Upper lobe of left lung (tissue), 6 donors: Measurements from ENCODE around the gene PARP3. TPM values are rescaled to one million over a fixed set of nuclear protein-coding genes. Genes with fewer than 3 reads are reported as not detected.

Experiments
- ATAC-seq, 2 donors: fragments of 200-7000 bp; cut with Tn5 transposase; one replicate each; pipeline ENCODE4 v1.9.1; 2022; ENCODE audit warnings: mild to moderate bottlenecking in 2 of 2, moderate library complexity in 2 of 2; ENCODE audit not compliant: low FRiP score in 2 of 2
- DNase-seq, 2 donors: peaks; one replicate each; pipeline ENCODE4 v3.0.0-alpha.2; 2019 to 2020
- H3K27ac ChIP-seq, 4 donors: fragments of 200-600 bp; sonication (generic); one replicate each; pipeline ENCODE4 v1.5.1; 2016 to 2019
- H3K27me3 ChIP-seq, 4 donors: fragments of 200-600 bp; sonication (generic); one replicate each; pipeline ENCODE4 v1.5.1; 2017 to 2019
- H3K36me3 ChIP-seq, 4 donors: fragments of 200-600 bp; sonication (generic); one replicate each; pipeline ENCODE4 v1.5.1; 2016 to 2019
- H3K4me1 ChIP-seq, 4 donors: fragments of 200-600 bp; sonication (generic); one replicate each; pipeline ENCODE4 v1.5.1; 2018 to 2019
- H3K4me3 ChIP-seq, 4 donors: fragments of 200-600 bp; sonication (generic); one replicate each; pipeline ENCODE4 v1.5.1; 2017 to 2019; ENCODE audit warnings: mild to moderate bottlenecking in 2 of 4, moderate library complexity in 1 of 4
- H3K9me3 ChIP-seq, 4 donors: fragments of 200-600 bp; sonication (generic); one replicate each; pipeline ENCODE4 v1.5.1; 2018 to 2019
- CTCF ChIP-seq, 6 experiments: fragments of 450-650 bp in 4 of 6; fragments of 200-600 bp in 2 of 6; sonication (generic) in 2 of 6; IDR thresholded peaks; one replicate each; pipeline ENCODE4 v1.5.1; 2016 to 2019; ENCODE audit warnings: antibody characterized with exemption in 6 of 6
- EP300 ChIP-seq, 4 donors: sonication (generic); formaldehyde crosslinking; IDR thresholded peaks; one replicate each; pipeline ENCODE4 v1.5.1; 2017; ENCODE audit warnings: antibody characterized with exemption in 4 of 4, control low read depth in 2 of 4
- POLR2A ChIP-seq, 4 donors: fragments of 450-650 bp; IDR thresholded peaks; one replicate each; pipeline ENCODE4 v1.5.1; 2016 to 2017; ENCODE audit warnings: antibody characterized with exemption in 4 of 4, mild to moderate bottlenecking in 2 of 4
- POLR2AphosphoS5 ChIP-seq, 2 donors: sonication (generic); formaldehyde crosslinking; IDR thresholded peaks; one replicate each; pipeline ENCODE4 v1.5.1; 2017; ENCODE audit warnings: antibody characterized with exemption in 2 of 2
- WGBS, 2 donors: methylation state at CpG; one replicate each; pipeline ENCODE4 v1.1.5; 2017 to 2018; 5-methylcytosine and 5-hydroxymethylcytosine counted together
- total RNA-seq, 6 donors: library from RNA; depleted of rRNA in 4 of 6; stranded (reverse); fragments of >200 nt in 4 of 6; gene quantifications; one replicate each; pipeline versions ENCODE4 v1.1.0 to v1.2.1, GENCODE V29; 2016 to 2021
- donor health status: DM: no; HTN: no; CAD: no; lungs with moderate emphysema.
- donor health status: DM: no; HTN: yes; CAD: no; lungs with severe emphysema.

Gene PARP3
- total RNA-seq, 6 donors from 2014 or later: 23.0 to 80.7 (median 35.7) TPM

- H3K4me1 ChIP-seq: peaks cover 12 to 15% (median 14%) of the 10 kb centered on the region in 4 donors
- ATAC-seq (no peak), DNase-seq (no peak)
- WGBS, 2 donors: 88 to 97% methylated on average over 4 of the region's 4 CpGs
- H3K27me3 ChIP-seq: no peaks in the 10 kb centered on the region
- no peak overlapping the region for H3K27ac ChIP-seq
- H3K36me3 ChIP-seq: peaks cover 0 to 17% (median 2%) of the 10 kb centered on the region in 4 donors
- TF ChIP-seq EP300 (IDR thresholded peaks at IDR 0.05) (no peak), POLR2AphosphoS5 (IDR thresholded peaks at IDR 0.05) (no peak), CTCF (IDR thresholded peaks at IDR 0.05) (no peak), POLR2A (IDR thresholded peaks at IDR 0.05) (no peak)
- H3K9me3 ChIP-seq: no peaks in the 10 kb centered on the region
- no peak overlapping the region for H3K4me3 ChIP-seq
Observed at GRCh38 chr3:51946796-51947195, 4.6 kb downstream of the PARP3 start.

- Histone ChIP-seq H3K9me3 (no peaks in the 10 kb centered on the region), H3K36me3 (peaks cover 0 to 17% (median 2%) of the 10 kb centered on the region in 4 donors), H3K27me3 (no peaks in the 10 kb centered on the region), H3K27ac (no peak overlapping the region), H3K4me3 (no peak overlapping the region), H3K4me1 (peaks cover 12% of the 10 kb centered on the region in 4 donors)
- 78 to 80% methylated on average over 9 to 13 of the region's 13 CpGs for WGBS, 2 donors
- no peak for ATAC-seq
- no peak for DNase-seq
- TF ChIP-seq EP300 (IDR thresholded peaks at IDR 0.05) (no peak), POLR2A (IDR thresholded peaks at IDR 0.05) (no peak), CTCF (IDR thresholded peaks at IDR 0.05) (no peak), POLR2AphosphoS5 (IDR thresholded peaks at IDR 0.05) (no peak)
Observed at GRCh38 chr3:51947215-51947900, 5.2 kb downstream of the PARP3 start.

- no peak for DNase-seq
Observed at GRCh38 chr3:51948016-51948580, 5.9 kb downstream of the PARP3 start.

GRCh38 chr3:51949121-51949520, 7.0 kb downstream of the PARP3 start:
- Histone ChIP-seq H3K4me3 (no peak overlapping the region), H3K36me3 (peaks cover 0 to 15% (median 2%) of the 10 kb centered on the region in 4 donors), H3K9me3 (no peaks in the 10 kb centered on the region), H3K4me1 (no peaks in the 10 kb centered on the region), H3K27ac (no peak overlapping the region), H3K27me3 (no peaks in the 10 kb centered on the region)
- no peak for ATAC-seq
- no peak for DNase-seq
- TF ChIP-seq POLR2A (IDR thresholded peaks at IDR 0.05): no peak
- no peak for TF ChIP-seq EP300 (IDR thresholded peaks at IDR 0.05)
- TF ChIP-seq POLR2AphosphoS5 (IDR thresholded peaks at IDR 0.05): no peak
- TF ChIP-seq CTCF (IDR thresholded peaks at IDR 0.05): no peak
- 86 to 93% methylated on average over 4 to 5 of the region's 5 CpGs for WGBS, 2 donors

More at GRCh38 chr3:51948016-51948580, 5.9 kb downstream of the PARP3 start:
- Histone ChIP-seq H3K4me1 (peaks cover 4 to 5% (median 4%) of the 10 kb centered on the region in 4 donors), H3K27me3 (no peaks in the 10 kb centered on the region), H3K9me3 (no peaks in the 10 kb centered on the region), H3K4me3 (no peak overlapping the region), H3K27ac (no peak overlapping the region), H3K36me3 (peaks cover 0 to 17% (median 2%) of the 10 kb centered on the region in 4 donors)
- WGBS, 2 donors: 86 to 91% methylated on average over 9 to 10 of the region's 10 CpGs
- no peak for ATAC-seq
- TF ChIP-seq CTCF (IDR thresholded peaks at IDR 0.05): no peak
- no peak for TF ChIP-seq POLR2AphosphoS5 (IDR thresholded peaks at IDR 0.05)
- no peak for TF ChIP-seq POLR2A (IDR thresholded peaks at IDR 0.05)
- TF ChIP-seq EP300 (IDR thresholded peaks at IDR 0.05): no peak
